ENCODE results near the gene EFHC2.

EFHC2 gene, protein sequence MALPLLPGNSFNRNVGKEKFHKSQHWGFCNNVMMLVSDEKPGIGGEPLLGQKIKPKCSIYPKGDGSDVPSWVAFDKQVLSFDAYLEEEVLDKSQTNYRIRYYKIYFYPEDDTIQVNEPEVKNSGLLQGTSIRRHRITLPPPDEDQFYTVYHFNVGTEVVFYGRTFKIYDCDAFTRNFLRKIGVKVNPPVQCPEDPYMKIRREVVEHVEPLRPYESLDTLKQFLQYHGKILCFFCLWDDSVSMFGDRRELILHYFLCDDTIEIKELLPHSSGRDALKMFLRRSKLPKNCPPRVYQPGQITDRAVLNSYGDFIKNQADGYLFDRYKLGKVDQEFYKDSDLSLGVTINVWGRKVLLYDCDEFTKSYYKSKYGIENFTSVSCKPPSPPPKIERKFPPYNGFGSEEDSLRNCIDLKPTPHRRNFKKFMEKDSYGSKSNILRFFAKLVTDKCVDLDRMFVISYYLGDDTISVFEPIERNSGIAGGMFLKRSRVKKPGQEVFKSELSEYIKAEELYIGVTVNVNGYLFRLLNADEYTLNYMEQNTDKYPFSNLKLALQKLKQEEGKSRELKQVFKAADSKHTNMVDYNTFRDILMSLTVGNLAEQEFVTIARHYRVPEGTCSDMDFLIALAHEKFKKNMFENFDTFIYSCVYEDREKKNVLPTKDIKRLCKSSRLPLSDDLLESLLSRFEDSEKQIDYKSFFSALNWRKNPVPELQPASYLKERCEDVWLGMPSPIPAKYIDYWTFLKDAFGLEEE

DNA sequence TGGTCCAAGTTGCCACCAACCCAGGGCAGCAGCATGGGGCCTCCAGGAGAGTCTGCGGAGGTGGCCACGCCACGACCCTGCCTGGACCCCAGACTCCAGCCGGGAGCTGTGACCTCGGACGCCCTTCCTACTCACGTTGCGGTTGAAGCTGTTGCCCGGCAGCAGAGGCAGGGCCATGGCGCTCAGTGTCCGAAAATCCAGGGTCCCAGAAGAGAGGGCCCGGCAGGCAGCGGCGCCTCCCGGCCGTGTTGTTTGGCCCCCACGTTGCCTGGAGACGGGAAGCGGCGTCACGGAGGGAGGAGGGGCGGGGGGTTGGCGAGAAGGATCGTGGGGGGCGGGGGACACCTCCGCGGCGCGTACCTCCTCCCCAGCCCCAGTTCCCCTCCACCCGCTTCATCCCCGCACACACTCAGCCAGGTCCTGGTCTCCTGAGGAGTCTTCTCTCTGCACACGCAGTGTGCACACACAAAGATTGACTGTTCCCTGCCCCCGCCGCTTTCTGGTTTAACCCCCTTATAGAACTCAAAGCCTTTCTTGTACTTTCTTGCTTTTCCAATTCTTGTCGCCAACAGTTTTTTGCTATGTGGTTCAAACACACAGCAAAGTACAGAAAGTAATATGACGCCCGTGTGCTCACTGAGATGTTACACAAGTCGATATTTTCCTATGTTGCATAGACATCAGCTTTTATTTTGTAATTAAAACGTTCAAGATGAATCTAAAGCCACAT lies at the start of gene EFHC2:
EFHC2 (minus strand) TSS at position 261 of the 730 bp plus-strand sequence; CDS start at position 177, 84 bp downstream.
- peak in 3 of 4 experiments; percentile 2 to 58 (median 9) for DNase-seq

DNA sequence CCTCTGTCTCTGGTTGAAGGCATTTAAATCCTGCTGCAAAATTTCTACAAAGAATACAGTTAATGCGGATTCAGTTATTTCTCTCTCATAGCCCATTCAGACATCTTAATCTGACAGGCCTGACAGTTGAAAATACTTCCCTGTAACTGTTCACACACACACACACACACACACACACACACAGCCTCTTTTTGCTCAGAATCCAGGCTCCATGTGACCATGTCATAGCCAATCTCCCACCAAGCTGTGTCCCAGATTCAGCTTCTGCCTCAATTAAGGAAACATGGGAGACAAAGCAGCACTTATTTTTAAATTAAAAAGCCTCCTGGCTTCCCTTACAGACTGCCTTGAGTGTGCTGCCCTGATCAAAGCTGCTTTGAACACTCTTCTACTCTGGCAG lies 49.3 kb upstream of the EFHC2 start:
- DNase-seq = no peak

DNA sequence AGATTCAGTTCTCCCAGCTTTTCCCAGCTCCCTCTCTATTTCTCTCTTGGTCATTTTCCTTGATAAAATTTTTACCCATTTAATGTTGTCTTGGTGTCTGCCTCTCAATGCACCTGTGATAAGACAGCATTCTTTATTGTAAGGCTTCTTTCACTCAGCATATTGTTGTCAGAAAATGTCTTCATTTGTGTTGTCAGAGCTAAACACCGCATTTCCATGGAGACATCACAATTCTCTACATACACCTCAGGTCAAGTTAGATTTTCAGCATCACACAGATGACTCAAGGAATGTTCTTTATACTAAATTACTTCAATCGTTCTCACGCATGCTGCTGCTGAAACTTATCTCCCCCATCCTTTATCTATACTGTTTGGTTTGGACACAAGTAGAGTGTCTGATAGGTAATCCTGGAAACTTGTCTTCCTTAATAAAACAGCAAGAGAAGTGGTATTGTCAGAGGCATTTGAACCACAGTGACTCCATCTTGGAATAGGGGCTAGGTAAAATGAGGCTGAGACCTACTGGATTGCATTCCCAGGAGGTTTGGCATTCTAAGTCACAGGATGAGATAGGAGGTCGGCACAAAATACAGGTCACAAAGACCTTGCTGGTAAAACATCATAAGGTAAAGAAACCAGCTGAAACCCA lies 41.3 kb upstream of the EFHC2 start:
- DNase-seq = no peak

DNA sequence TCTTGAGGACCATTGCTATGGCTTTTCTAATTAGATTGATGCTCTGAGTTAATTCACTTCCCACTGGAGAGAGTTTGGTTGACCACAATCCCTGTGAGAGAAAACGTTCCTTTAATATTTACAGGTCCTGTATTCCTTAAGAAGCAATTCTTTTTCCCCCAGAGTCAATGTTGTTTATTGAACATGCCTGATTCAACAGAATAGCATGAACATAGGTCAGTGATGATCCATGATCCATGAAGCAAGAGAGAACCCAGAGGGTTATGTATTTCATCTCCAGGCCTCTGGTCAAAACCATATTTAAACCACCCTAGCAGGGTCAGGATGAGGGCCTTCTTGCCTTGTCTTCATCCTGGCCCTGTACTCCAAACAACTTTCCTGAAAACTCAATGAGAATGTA lies 39.4 kb upstream of the EFHC2 start:
- DNase-seq = no peak

DNA sequence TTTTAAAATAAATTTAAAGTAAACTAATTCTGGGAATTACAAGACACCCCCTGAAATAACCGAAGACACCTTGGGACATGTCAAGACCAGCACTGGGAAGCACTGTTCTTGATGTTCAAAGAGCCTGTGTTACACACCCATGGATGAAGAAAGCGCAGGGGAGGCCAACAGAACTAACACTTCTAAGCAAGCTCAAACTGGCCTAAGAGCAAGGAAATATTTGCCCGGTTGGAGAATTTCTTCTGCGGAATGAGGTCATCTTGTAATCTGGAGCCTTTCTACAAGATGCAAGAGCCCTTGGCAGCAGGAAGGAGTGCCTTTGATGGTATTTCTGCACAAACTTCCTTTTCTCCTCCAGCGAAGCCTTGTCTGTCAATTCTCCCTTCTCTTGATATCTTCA lies 9.3 kb upstream of the EFHC2 start:
- no peak for DNase-seq

DNA sequence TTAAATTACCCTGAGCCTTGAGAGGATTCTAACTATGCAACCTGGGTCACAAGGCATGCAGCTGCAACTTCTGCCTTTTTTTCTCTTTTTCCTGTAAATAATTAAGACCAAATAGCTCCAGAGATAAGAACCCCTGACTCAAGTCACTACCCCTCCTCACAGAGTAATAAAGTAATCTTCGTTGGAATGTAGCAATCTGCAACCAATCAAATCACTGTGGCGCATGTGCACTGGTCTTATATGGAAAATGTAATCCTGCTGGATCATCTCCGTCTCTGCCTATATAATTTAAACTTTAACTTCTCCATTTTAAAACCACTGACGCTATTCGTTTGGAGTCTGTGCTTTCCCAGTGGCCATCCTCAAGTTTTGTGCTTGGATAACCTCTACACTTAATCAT lies 6.1 kb upstream of the EFHC2 start:
- no peak for DNase-seq

DNA sequence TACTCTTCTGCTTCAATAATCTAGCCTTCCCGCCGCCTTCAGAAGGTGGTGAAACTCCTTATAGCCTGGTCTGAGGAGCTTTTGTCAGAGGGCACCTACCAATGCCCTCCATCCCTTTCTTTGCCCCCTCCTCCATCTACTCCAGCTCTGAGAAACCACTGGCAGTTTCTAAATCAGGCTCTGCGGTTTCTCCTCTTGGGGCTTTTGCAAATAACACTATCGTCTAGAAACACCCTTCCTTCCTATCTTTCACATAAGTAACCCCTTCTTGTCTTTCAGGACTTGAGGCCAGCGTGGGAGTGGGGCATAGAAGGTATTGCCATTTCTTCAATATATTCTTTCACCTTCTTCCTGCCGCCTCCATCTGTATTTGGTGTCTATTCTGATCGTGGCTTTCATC lies 1.2 kb upstream of the EFHC2 start:
- no peak for DNase-seq

DNA sequence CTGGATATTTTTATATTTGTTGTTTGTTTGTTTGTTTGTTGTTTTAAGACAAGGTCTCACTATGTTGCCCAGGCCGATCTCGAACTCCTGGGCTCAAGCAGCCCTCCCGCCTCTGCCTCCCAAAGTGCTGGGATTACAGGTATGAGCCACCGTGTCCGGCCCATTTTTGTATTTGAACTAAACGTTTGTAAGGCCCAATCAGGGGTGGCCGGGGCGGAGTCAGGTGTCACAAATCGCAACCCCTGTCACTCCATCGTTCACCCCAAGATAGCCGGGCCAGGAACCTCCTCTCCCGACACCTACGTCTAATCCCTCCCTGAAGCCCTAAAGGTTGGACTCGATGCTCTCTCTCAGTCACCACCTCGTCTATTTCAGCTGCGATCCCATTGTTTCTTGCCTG lies 722 bp upstream of the EFHC2 start:
- peak in 3 of 4 experiments; percentile 7 to 41 (median 23) for DNase-seq

DNA sequence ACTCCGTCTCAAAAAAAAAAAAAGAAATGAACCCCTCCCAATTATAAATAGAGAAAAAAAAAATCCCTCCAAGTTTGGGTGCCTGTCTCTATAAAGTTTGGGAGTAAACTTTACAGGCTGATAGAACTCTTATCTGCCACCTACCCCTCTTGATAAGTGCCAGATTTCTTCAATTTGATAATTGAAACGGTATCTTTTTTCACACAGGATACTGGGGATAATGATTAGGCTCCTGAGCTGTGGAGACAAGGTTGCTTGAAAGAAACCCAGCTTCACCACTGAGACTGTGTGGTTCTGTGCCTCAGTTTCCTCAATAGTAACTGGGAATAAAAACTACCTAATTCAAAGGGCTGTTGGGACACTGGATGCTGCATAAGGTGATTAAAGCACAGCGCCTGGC lies 606 bp downstream of the EFHC2 start:
- no peak for DNase-seq

DNA sequence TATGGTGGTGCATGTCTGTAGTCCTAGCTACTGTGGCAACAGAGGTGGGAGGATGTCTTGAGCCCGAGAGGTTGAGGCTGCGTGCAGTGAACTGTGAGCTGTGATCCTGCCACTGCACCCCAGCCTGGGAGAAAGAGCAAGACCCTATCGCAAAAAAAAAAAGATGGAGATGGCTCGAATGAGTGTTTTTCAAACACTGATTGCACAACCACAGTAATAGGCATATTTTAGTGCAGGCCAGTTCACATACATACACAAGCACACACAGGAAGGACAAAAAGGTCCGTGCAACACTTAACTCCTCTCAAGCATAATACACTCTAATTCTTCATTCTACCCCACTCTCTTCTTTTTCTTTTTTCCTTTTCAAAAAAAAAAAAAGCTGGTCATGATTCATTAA lies 5.1 kb downstream of the EFHC2 start:
- no peak for DNase-seq

DNA sequence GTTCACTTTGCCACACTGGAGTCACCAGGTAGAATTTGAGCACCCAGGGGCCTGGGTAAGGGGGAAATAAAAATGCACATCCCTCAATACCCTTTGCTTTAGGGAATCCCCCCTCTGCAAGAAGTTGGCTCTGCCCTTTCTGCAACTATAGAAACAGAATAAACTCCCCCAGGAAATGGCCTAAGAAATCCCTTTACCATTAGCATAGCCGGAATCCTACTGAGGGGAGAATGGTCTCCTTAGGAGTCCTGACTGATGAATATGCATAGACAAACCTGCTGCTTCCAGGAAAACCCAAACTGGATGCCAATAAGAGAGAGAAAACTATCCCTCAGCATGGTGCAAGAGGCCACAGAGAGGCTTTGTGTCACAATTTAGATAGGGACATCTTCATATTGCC lies 11.0 kb downstream of the EFHC2 start:
- no peak for DNase-seq

DNA sequence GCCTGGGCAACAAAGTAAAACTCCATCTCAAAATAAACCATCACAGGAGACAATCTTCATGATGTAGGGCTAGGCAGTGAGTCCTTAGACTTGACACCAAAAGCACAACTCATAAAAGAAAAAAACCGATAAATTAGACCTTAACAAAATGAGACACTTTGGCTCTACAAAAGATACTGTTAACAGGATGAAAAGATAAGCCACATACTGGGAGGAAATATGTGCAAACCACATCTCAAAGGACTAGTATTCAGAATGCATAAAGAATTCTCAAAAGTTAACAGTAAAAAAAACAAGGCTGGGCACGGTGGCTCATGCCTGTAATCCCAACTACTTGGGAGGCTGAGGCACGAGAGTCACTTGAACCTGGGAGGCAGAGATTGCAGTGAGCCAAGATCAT lies 13.2 kb downstream of the EFHC2 start:
- no peak for DNase-seq

DNA sequence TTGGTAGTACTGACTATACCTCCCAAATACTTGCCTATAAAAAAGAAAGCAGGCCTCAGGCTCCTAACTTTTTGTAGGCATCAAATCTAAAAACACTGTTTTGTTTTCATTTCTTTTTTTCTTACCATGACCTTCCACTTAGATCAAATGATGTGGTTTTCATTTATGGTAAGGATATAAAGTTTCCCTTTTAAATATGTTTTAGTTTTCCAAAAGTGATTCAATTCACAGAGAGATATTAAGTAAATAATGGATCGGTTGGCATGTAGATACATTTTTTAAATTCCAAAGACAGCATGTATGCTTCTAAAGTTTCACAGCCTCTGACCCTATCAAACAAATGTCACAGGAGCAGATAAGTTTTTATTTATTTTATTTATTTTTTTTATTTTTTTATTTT lies 23.9 kb downstream of the EFHC2 start:
- DNase-seq = no peak

DNA sequence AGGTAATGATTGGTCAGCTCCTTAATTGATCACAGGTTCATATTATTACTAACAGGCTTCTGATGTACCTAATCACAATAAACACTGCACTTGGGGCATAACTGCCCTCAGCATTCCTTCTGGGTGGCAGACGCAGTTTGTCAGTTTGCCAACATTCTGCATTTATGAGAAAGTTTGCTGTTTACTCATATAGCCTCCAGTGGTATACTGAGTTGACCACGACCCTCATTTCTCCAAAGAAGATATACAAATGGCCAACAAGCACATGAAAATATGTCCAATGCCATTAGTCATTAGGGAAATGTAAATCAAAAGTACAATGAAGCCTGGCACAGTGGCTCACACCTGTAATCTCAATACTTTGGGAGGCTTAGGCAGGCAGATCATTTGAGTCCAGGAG lies 26.3 kb downstream of the EFHC2 start:
- DNase-seq = no peak

DNA sequence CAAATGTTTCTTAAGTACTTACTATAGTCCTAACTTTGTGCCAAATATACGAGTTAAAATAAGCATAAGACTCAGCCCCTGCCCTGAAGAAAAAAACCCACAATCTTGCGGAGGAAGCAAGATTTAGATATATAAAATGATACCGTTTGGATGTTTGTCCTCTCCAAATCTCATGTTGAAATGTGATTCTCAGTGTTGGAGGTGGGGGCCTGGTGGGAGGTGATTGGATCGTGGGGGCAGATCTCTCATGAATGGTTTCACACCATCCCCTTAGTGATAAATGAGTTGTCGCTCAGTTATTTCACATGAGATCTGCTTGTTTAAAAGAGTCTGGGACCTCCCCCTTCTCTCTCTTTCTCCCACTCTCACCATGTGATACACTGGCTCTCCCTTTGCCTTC lies 28.7 kb downstream of the EFHC2 start:
- DNase-seq = no peak

DNA sequence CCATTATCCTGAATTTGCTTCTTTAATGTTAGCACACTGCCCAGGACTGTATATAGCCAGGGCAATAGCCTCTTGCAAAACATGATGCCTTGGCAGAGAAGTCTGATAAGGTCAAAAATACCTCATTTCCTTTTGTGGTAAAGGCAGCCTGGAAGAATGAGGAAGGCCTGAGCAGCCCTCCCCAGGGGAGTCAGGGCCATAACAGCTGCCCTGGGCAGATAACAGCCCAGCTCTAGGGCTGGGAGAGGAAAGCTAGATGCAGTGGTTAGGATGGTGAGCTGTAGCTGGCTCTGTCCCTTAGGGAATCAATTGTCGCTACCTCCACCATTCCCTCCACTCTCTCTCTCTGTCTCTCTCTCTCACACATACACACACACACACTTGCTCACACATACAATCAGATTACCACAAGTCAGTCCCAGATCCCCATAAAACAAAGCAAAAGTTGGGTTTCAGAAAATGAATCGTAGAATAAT lies 29.2 kb downstream of the EFHC2 start:
- DNase-seq = no peak

DNA sequence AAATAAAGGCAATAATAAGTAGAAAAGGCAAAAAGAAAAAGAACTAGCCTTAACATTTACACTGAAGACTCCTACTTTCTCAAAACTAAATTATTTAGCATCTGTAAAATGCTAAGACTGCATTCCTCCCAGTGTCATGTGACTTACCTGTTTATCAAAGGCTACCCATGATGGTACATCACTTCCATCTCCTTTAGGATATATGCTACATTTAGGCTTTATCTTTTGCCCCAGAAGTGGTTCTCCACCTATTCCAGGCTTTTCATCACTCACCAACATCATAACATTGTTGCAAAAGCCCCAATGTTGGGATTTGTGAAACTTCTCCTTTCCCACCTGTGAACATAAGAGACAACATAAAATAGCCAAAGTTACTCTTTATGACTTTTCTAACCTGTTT lies 31.1 kb downstream of the EFHC2 start:
- no peak for DNase-seq

DNA sequence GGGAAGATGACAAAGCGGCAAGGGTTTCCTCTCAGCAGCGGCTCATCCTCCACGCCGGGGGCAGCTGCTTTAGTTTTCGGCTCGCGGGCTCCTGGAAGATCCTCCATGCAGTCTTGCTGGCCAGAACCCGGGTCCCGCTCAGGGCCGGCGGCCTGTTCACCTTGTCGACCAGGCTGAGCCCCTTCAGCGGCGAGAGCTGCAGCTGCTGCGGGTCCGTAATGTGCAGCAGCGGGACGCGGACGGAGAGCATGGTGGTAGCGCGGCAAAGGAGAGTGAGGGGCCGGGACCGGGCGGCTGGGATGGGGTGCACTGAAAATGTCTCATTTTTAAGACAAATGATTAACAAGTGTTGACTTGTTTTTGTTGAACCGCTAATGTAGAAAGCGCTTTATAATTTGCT lies 33.2 kb downstream of the EFHC2 start:
- DNase-seq = no peak

DNA sequence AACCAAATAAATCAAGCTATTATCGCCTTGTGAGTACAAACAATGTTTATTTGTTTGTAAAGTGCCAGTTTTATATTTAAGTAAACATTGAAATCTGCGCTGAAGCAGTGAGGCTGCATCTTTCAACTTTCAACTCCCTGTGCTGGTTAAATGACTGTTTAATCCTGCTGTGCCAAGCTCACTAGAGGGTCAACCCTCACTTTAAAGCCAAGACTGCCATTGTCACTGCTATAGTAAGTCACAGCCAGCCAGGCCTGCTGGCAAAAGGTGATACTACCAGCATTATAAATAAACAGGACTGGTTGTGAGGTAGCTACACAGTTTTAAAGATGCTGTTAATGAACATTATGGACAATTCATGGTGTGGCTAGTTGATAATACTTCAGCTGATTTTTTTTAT lies 34.6 kb downstream of the EFHC2 start:
- no peak for DNase-seq

DNA sequence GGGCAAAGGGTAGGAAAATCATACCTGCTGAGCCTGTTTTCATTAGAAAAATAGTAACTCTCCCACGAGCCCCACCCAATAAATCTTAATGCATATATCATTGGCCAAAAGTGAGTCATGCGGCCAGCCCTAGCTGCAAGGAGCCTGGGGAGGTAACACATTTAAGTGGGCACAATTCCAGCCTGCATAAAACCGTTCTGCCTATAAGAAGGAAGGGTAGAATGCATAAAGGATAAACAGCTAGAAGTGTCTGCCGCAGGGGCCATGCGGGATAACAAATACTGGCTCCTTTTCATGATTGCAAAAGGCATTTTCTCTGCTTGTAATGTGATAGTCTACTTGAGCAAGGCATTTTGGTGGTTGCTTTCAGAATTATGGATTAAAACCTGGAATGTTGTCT lies 37.1 kb downstream of the EFHC2 start:
- DNase-seq = no peak

DNA sequence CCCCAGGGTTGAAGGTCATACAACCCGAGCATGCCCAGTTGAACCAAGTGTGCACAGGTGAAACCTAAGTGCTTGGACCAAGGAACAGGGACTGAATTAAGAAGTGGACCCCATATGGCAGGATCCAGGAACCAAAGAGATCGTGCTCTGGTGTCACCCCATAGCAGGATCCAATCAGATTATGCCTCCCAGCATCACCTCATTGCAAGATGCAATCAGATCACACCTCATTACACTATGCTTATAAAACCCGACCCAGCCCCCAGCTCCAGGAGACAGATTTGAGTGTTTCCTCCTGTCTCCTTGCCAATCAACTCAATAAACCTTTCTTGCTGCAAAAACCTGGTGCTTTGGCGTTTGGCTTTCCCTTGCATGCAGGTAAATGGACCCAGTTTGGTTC lies 37.6 kb downstream of the EFHC2 start:
- no peak for DNase-seq

DNA sequence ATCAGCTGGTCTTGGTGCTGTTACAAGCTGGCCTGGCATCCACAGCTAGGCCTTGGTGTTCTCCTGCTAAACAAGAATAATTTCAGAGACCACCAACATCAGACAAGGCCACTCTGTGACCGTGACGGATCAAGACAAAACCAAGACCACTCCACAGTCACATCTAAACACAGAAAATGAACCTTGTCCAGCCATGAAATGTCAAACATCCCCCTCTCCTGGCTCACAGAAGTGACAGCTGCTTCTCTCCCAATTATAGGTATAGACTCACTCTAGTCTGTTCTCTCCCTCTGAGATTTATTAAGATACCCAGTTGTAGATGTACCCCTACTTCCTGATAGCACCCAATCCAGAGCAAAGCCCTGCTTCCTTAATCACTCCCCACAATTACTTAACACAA lies 40.4 kb downstream of the EFHC2 start:
- DNase-seq = no peak

DNA sequence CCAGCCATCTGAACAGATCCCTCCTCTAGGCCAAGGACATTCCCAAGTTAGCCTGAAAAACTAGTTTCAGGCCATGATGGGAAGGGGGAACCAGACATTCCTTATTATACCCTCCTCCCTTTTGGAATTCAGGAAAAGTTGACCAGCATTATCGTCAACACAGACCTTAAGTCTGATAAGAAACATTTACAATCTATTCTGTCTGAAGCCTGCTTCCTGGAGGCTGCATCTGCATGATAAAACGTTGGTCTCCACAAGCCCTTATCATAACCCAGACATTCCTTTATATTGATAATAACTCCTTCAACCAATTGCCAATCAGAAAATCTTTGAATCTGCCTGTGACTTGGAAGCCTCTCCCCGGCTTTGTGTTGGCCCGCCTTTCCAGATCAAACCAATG lies 44.3 kb downstream of the EFHC2 start:
- no peak for DNase-seq
